ENCODE data around the gene TMEM151B.
A peak's percentile ranks its signal among the peaks of the same experiment; 100 is the strongest.

TMEM151B gene

DNA sequence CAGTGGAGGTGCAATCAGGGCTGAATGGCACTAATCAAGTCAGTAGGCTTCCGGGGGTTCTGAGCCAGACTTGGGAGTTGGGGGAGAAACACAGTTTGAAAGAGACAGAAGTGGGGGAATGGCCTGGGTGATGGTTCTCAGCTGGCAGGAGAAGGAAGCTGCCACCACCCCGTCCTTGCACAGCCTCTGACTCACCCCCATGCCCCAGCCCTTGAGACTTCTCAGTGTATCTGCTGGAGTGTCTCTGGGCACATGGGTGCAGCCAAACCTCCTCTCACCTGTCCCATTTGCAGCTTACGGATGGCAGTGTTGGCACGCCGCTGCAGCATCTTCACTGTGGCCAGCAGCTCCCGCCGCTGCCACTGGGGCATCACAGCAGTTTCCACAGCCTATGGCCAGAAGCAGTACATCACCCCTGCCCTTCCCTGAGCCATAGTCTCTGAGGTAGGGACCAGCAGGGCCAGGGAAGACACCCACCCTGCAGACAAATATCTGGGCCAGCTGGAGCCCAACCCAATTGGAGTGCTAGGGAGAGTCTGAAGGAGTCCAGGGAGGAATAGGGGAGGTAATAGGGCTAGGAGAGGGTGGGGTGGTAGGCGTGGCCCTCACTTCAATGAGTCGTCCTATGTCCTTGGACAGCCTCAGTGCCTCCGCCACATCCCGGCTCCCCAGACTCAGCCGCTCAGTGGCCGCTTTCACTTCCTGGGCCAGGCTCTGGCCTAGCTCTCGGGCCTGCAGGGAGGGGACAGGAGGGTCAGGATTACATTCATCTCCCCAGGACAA is 31.7 kb downstream of the TMEM151B start:
- TF ChIP-seq, protein P1, sequence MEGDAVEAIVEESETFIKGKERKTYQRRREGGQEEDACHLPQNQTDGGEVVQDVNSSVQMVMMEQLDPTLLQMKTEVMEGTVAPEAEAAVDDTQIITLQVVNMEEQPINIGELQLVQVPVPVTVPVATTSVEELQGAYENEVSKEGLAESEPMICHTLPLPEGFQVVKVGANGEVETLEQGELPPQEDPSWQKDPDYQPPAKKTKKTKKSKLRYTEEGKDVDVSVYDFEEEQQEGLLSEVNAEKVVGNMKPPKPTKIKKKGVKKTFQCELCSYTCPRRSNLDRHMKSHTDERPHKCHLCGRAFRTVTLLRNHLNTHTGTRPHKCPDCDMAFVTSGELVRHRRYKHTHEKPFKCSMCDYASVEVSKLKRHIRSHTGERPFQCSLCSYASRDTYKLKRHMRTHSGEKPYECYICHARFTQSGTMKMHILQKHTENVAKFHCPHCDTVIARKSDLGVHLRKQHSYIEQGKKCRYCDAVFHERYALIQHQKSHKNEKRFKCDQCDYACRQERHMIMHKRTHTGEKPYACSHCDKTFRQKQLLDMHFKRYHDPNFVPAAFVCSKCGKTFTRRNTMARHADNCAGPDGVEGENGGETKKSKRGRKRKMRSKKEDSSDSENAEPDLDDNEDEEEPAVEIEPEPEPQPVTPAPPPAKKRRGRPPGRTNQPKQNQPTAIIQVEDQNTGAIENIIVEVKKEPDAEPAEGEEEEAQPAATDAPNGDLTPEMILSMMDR (IDR thresholded peaks at IDR 0.05; ENCODE audit: low read depth, low read length) = no peak
- no peak for DNase-seq (ENCODE audit: low read depth in 2 of 2)
- H3K4me3 ChIP-seq (replicated peaks in 1 of 2; ENCODE audit: low read depth in 2 of 2, low read length in 2 of 2) = no peak overlapping the region

DNA sequence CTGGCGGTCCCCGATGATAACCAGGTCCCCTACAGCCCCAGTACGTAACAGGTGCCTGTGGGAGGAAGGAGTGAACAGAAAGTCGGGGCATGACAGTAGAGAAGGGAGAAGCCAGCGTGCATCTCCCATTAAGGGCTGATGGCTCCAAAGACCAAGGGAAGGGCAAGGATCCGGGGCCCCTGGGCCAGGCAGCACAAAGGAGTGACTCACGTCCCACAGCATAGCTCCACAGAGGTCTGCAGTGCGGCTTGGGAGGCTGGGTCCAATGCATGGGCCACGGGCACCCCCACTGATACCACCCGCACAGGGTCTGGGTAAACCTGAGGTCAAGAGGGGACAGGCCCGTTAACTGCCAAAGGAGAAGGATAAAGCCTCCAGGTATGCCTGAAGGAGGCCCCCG is 32.6 kb downstream of the TMEM151B start:
- H3K4me3 ChIP-seq (replicated peaks in 1 of 2; ENCODE audit: low read depth in 2 of 2, low read length in 2 of 2) = no peak overlapping the region
- TF ChIP-seq, protein P1 (IDR thresholded peaks at IDR 0.05; ENCODE audit: low read depth, low read length) = no peak
- no peak for DNase-seq (ENCODE audit: low read depth in 2 of 2)

DNA sequence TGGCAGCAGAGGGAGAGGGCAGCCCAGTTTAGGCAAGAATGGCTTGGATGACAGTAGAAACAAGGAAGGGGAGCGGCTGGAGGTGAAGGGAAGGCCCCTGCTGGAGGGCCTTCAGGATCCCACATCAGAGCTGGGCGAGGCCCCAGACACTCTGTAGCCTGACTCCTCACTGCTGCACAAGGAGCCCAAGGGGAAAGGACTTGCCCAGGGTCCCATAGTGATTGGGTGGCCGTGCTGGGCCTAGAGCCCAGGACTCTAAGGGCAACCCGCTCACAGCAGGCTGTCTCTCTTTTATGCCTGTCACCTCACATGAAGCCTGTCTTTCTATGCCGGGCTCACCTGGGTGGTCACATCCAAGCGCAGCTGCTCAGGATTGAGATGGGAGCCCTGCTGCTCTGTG is 33.6 kb downstream of the TMEM151B start:
- TF ChIP-seq, protein P1 (IDR thresholded peaks at IDR 0.05; ENCODE audit: low read depth, low read length) = no peak
- no peak for DNase-seq (ENCODE audit: low read depth in 2 of 2)
- H3K4me3 ChIP-seq (replicated peaks in 1 of 2; ENCODE audit: low read depth in 2 of 2, low read length in 2 of 2) = no peak overlapping the region

DNA sequence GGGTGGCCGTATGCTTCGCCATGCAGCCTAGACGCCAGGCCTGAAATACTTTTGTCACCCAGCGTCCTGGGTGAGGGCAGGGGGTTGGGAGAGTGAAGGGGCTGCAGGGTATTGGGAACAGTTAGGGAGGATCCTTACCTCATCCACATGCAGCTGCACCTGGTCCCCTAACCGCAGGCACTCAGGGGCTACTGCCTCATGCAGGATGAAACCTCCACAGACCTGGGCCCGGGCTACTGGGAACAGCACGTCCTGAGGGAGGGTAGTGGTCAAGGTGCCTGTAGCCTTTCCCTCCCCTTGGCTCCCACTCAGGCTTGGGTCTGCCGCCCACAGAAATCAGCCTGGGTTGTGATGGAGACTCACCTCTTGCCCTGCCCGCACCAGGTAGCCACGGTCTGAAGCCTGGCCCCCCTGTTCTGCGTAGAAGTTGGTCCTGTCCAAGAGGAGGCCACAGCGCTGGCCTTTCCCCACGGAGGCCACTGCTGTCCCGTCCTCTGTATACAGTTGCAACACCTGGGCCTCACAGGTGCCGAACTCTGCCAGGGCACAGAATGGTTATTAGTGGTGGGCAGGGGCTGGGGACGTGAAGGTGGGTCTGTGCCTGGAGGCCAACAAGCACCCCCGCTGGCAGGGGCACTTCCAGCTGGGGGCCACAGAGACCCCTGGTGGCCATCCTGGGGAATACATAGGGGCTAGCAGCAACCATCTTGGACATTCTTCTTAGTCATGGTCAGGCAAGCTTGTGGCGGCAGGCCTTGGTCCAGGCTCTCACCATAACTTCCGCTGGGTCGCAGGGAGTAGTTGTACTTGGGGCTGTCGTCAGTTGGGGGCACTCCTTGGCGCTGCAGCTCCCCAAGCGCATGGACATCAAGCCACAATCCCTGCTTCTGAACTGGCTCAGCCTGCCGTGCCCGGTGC is 34.3 kb downstream of the TMEM151B start:
- TF ChIP-seq, protein P1 (IDR thresholded peaks at IDR 0.05; ENCODE audit: low read depth, low read length) = peak; percentile 84
- peak; percentile 51 to 54 for DNase-seq (ENCODE audit: low read depth in 2 of 2)
- H3K4me3 ChIP-seq (replicated peaks in 1 of 2; ENCODE audit: low read depth in 2 of 2, low read length in 2 of 2) = no peak overlapping the region

DNA sequence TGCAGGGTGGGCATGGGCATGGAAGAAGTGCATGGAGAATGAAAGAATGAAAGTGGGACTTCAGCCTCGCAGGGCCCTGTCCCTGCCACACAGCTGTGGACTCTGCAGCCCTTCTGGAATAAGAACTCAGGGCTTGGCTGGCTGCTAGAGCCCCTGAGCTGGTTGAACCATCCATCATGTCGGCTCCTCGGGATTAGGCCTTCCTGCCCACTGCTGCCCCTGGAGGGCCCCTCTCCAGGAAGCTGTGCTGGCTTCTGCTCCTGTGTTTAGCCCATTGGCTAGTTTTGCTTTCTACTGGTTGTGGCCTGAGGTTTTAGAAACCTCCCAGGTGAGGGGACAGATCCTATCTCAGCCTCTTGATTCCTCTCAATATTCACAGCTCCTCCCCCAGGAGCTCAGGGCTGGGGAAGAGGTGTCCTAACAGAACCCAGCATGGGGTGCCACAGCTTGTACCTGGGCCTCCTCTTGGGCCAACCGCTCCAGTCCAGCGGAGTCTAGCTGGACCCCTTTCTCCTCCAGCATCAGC is 35.0 kb downstream of the TMEM151B start:
- DNase-seq (ENCODE audit: low read depth in 2 of 2) = no peak
- H3K4me3 ChIP-seq (replicated peaks in 1 of 2; ENCODE audit: low read depth in 2 of 2, low read length in 2 of 2) = no peak overlapping the region
- TF ChIP-seq, protein P1 (IDR thresholded peaks at IDR 0.05; ENCODE audit: low read depth, low read length) = no peak

DNA sequence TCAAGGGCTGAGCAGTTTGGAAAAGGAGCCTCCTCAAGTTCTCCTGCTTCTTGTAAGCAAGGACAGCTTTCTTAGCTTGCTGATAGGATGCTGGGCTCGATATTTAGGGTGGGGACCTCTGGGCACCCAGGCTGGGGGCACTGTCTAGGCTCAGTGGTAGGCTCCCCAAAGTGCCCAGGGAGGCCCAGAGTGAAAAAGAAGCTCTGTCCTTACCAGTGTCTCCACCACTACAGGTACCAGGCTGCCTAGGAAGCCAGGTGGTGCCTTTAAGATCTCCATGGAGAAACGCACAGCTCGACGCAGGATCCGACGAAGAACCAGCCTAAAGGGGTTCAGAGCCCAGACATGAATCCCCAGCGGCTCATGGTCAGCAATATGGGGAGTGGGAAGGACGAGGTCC is 36.5 kb downstream of the TMEM151B start:
- DNase-seq (ENCODE audit: low read depth in 2 of 2) = no peak
- TF ChIP-seq, protein P1 (IDR thresholded peaks at IDR 0.05; ENCODE audit: low read depth, low read length) = no peak
- no peak overlapping the region for H3K4me3 ChIP-seq (replicated peaks in 1 of 2; ENCODE audit: low read depth in 2 of 2, low read length in 2 of 2)
